HepG2 (cell line): Measurements from ENCODE around the gene DHX32. TPM values are rescaled to one million over a fixed set of nuclear protein-coding genes. Genes with fewer than 3 reads are reported as not detected.
A peak's percentile ranks its signal among the peaks of the same experiment; 100 is the strongest.

ENCODE experiments used
- ATAC-seq: fragments of 200-7000 bp; cut with Tn5 transposase; 3 replicates; pipeline ENCODE4 v1.9.1; 2020; ENCODE audit warnings: mild to moderate bottlenecking, moderate library complexity
- BruUV-seq: library from RNA; stranded (reverse); fragments of 400-500 nt; replicated peaks from 2 replicates; lab custom pipeline; 2021; lab: Mats Ljungman, UMichigan
- CTCF ChIA-PET: fragments of 300-600 bp; formaldehyde crosslinking; extraction: SDS; loops from one replicate; lab custom pipeline; 2021; ENCODE audit warnings: low total read pairs, inconsistent platforms, low intra/inter-chr PET ratio; lab: Yijun Ruan, JAX
- POLR2A ChIA-PET: fragments of 350-600 bp; sonication (Branson Sonifier 250); formaldehyde crosslinking; loops from one replicate; lab custom pipeline; 2020; ENCODE audit warnings: antibody characterized with exemption, inconsistent platforms; lab: Yijun Ruan, JAX
- DNase-seq: peaks from one replicate; pipeline ENCODE4 v3.0.0-alpha.2; 2015; ENCODE audit warnings: low spot score
- FAIRE-seq: peaks from 3 replicates; lab custom pipeline; 2011; peaks lifted over from hg19 to GRCh38; lab: Jason Lieb, UNC
- H2AFZ ChIP-seq: one replicate; pipeline ENCODE4 v1.6.1; 2011; ENCODE audit warnings: low read length, inconsistent platforms
- H3K27ac ChIP-seq: fragments of 300-600 bp; 3 replicates; pipeline ENCODE4 v1.8.0; 2011; ENCODE audit warnings: mixed run types, mild to moderate bottlenecking, mixed read lengths, low read length, inconsistent platforms; ENCODE audit not compliant: insufficient read depth; ENCODE audit errors: extremely low read length
- H3K27me3 ChIP-seq, 2 experiments: fragments of 200-600 bp in 1 of 2; 2 replicates in 1 of 2; 3 replicates in 1 of 2; pipeline versions ENCODE4 v1.6.0 to v1.8.0; 2011; ENCODE audit warnings: low read length in 2 of 2, mild to moderate bottlenecking in 2 of 2, moderate library complexity in 2 of 2, inconsistent platforms in 1 of 2; ENCODE audit not compliant: insufficient read depth in 2 of 2, control insufficient read depth in 1 of 2
- H3K36me3 ChIP-seq, 2 experiments: fragments of 200-600 bp in 1 of 2; replicated peaks in 1 of 2; 2 replicates in 1 of 2; 3 replicates in 1 of 2; pipeline versions ENCODE4 v1.5.1 to v1.8.0; 2011; ENCODE audit warnings: low read length in 2 of 2, inconsistent platforms in 1 of 2; ENCODE audit not compliant: insufficient read depth in 2 of 2, control insufficient read depth in 1 of 2
- H3K4me1 ChIP-seq: 2 replicates; pipeline ENCODE4 v1.5.1; 2012; ENCODE audit warnings: low read length, inconsistent platforms; ENCODE audit not compliant: insufficient read depth
- H3K4me2 ChIP-seq: 2 replicates; pipeline ENCODE4 v1.6.0; 2011; ENCODE audit warnings: low read depth, low read length, inconsistent platforms
- H3K4me3 ChIP-seq, 3 experiments: fragments of 200-600 bp in 1 of 3; sonication (generic), shearing (Covaris generic) in 1 of 3; replicated peaks in 1 of 3; 2 replicates each; pipeline ENCODE4 v1.5.1; 2011 to 2016; ENCODE audit warnings: low read length in 3 of 3, inconsistent platforms in 2 of 3, low read depth in 2 of 3, mild to moderate bottlenecking in 2 of 3, control low read depth in 1 of 3, mixed read lengths in 1 of 3; ENCODE audit not compliant: insufficient read depth in 1 of 3
- H3K79me2 ChIP-seq: one replicate; pipeline ENCODE4 v1.6.1; 2011; ENCODE audit warnings: low read length, inconsistent platforms; ENCODE audit not compliant: insufficient read depth
- H3K9ac ChIP-seq: 2 replicates; pipeline ENCODE4 v1.6.0; 2011; ENCODE audit warnings: mild to moderate bottlenecking, low read depth, low read length, inconsistent platforms; ENCODE audit not compliant: insufficient read depth
- H3K9me3 ChIP-seq: 2 replicates; pipeline ENCODE4 v1.5.1; 2012; ENCODE audit warnings: mild to moderate bottlenecking, low read length
- H4K20me1 ChIP-seq: 2 replicates; pipeline ENCODE4 v1.6.0; 2011; ENCODE audit warnings: inconsistent platforms, mild to moderate bottlenecking, low read length, moderate library complexity; ENCODE audit not compliant: insufficient read depth
- FOSL1 ChIP-seq: sonication (generic); formaldehyde crosslinking; IDR thresholded peaks from 2 replicates; pipeline ENCODE4 v1.9.0; 2021; ENCODE audit warnings: missing genetic modification reagents, borderline replicate concordance
- GATAD2A ChIP-seq: IDR thresholded peaks from 2 replicates; pipeline ENCODE4 v1.6.1; 2016
- JUN ChIP-seq: sonication (generic); formaldehyde crosslinking; IDR thresholded peaks from 2 replicates; pipeline ENCODE4 v1.4.0; 2020; ENCODE audit warnings: mild to moderate bottlenecking, missing genetic modification reagents
- JUND ChIP-seq: sonication (generic); formaldehyde crosslinking; IDR thresholded peaks from 2 replicates; pipeline ENCODE4 v1.8.0; 2022; ENCODE audit warnings: mild to moderate bottlenecking, missing genetic modification reagents
- KAT8 ChIP-seq: IDR thresholded peaks from 2 replicates; pipeline ENCODE4 v1.6.1; 2016; ENCODE audit warnings: missing genetic modification reagents, missing compliant biosample characterization
- RXRB ChIP-seq: IDR thresholded peaks from 2 replicates; pipeline ENCODE4 v1.6.1; 2016; ENCODE audit warnings: borderline replicate concordance, missing genetic modification reagents, missing compliant biosample characterization
- SAP130 ChIP-seq: IDR thresholded peaks from 2 replicates; pipeline ENCODE4 v1.6.1; 2016; ENCODE audit warnings: low read depth
- SOX5 ChIP-seq: IDR thresholded peaks from 2 replicates; pipeline ENCODE4 v1.6.1; 2016; ENCODE audit warnings: borderline replicate concordance
- TBX2 ChIP-seq: sonication (generic); formaldehyde crosslinking; IDR thresholded peaks from 2 replicates; pipeline ENCODE4 v1.5.0; 2020; ENCODE audit warnings: missing genetic modification reagents, mild to moderate bottlenecking, borderline replicate concordance
- TEAD3 ChIP-seq: optimal IDR thresholded peaks from 2 replicates; pipeline ENCODE3; 2016; ENCODE audit warnings: borderline replicate concordance
- ZFP41 ChIP-seq: sonication (generic); formaldehyde crosslinking; IDR thresholded peaks from 2 replicates; pipeline ENCODE4 v1.4.0; 2020; ENCODE audit warnings: mild to moderate bottlenecking, missing genetic modification reagents, borderline replicate concordance
- ZNF569 ChIP-seq: sonication (generic); formaldehyde crosslinking; IDR thresholded peaks from 2 replicates; pipeline ENCODE4 v1.5.0; 2020; ENCODE audit warnings: mild to moderate bottlenecking, missing genetic modification reagents, moderate library complexity, borderline replicate concordance
- WGBS: methylation state at CpG from one replicate; pipeline ENCODE4 v1.1.6; 2017; ENCODE audit warnings: low lambda C conversion rate; 5-methylcytosine and 5-hydroxymethylcytosine counted together
- in situ Hi-C: cut with HindIII; loops from 2 replicates; pipeline ENCODE4 v1.10.0; 2017; ENCODE audit warnings: low pct_unique_long_range_greater_than_20kb; ENCODE audit not compliant: extremely low pct_ligation_motif_present
- intact Hi-C: fragments of 100-400 bp; cut with micrococcal nuclease; formaldehyde crosslinking; loops from one replicate; pipeline ENCODE4 v1.10.0; 2022; ENCODE audit not compliant: unreplicated experiment
- polyA plus RNA-seq, 8 experiments: library from polyadenylated mRNA; depleted of rRNA in 3 of 8; stranded (reverse) in 7 of 8; unstranded in 1 of 8; fragments of >200 nt; fragmentation: Illumina TruSeq in 4 of 8; extraction: Trizol in 4 of 8; gene quantifications; 2 replicates each; pipeline versions ENCODE4 v1.2.1 to v1.2.3, GENCODE V29; 2011 to 2016; ENCODE audit warnings: low read depth in 4 of 8, missing spikeins in 1 of 8, mixed read lengths in 1 of 8; ENCODE audit not compliant: insufficient read depth in 1 of 8
- total RNA-seq, 5 experiments: library from RNA; depleted of rRNA; stranded (reverse); fragments of >200 nt; fragmentation: Illumina TruSeq; extraction: Trizol; gene quantifications; 2 replicates each; pipeline ENCODE4 v1.2.3, GENCODE V29; 2016; ENCODE audit warnings: low read depth in 1 of 5
- TF ChIP-seq, protein P1 (sequence below): IDR thresholded peaks from 2 replicates; pipeline ENCODE4 v1.6.1; 2016; ENCODE audit warnings: low read depth
- TF ChIP-seq, protein P2 (sequence below): sonication (generic); formaldehyde crosslinking; IDR thresholded peaks from 2 replicates; pipeline ENCODE4 v1.4.0; 2020; ENCODE audit warnings: missing genetic modification reagents, mild to moderate bottlenecking, borderline replicate concordance
- TF ChIP-seq, protein P3 (sequence below): sonication (generic); formaldehyde crosslinking; IDR thresholded peaks from 2 replicates; pipeline ENCODE4 v1.4.0; 2020; ENCODE audit warnings: missing genetic modification reagents, borderline replicate concordance

Gene DHX32
- total and polyA plus RNA-seq, 2 of the 13 experiments (the other 11 are each of a cell fraction or from before 2014, with no cell fraction given), result 15.5 to 16.5 TPM

DNA sequence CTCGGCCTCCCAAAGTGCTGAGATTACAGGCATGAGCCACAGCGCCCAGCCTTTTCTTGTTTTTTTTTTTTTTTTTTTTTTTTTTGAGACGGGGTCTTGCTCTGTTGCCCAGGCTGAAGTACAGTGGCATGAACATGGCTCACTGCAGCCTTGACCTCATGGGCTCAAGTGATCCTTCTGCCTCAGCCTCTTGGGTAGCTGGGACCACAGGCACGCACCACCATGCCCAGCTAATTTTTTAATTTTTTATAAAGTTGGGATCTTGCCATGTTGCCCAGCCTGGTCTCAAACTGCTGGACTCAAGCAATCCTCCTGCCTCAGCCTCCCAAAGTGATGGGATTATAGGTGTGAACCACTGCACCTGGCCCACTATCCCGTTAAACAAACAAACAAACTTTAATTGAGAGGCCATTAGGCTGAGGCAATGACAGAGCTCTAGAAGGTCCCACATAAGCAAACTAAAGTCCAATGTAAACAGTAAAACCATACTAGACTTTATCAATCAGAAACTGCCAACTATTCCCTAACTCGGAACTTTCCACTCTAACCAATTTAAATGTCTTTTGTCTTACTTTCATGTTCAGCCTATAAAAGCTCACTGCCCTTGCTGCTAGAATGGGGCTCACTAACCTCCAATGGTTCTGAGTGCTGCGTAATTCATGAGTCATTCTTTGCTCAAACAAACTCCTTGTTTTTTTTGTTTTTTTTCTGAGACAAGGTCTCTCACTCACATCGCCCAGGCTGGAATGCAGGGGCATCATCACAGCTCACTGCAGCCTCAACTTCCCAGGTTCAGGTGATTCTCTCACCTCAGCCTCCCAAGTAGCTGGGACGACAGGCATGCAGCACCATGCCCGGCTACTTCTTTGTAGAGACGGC is 1.9 kb downstream of the DHX32 start:
- no peak overlapping the region for H3K4me2 ChIP-seq
- peaks cover 9% of the 10 kb centered on the region; the same call in 1 of the 2 replicates for H3K9me3 ChIP-seq
- ChIA-PET CTCF (no interaction called here), POLR2A (no interaction called here)
- peak; percentile 49 for FAIRE-seq
- no peaks in the 10 kb centered on the region for H3K27me3 ChIP-seq
- intact Hi-C loops, result no loop called here
- BruUV-seq, result no TSS peak
- no peaks in the 10 kb centered on the region for H3K79me2 ChIP-seq
- H3K36me3 ChIP-seq, result peaks cover 0 to 8% of the 10 kb centered on the region in 2 experiments; a peak in 1 of 5 replicates
- peak; percentile 87 for DNase-seq
- H2AFZ ChIP-seq, result no peak overlapping the region
- no peaks in the 10 kb centered on the region for H4K20me1 ChIP-seq
- in situ Hi-C loops, result no loop called here
- H3K9ac ChIP-seq, result no peak overlapping the region
- H3K4me1 ChIP-seq, result peaks cover 12% of the 10 kb centered on the region
- H3K27ac ChIP-seq, result peak overlapping the region; percentile 2
- ATAC-seq, result peak; percentile 91
- H3K4me3 ChIP-seq, result no peak overlapping the region
- WGBS, result 74% methylated on average over 11 of the region's 11 CpGs
- TF ChIP-seq, protein P1, sequence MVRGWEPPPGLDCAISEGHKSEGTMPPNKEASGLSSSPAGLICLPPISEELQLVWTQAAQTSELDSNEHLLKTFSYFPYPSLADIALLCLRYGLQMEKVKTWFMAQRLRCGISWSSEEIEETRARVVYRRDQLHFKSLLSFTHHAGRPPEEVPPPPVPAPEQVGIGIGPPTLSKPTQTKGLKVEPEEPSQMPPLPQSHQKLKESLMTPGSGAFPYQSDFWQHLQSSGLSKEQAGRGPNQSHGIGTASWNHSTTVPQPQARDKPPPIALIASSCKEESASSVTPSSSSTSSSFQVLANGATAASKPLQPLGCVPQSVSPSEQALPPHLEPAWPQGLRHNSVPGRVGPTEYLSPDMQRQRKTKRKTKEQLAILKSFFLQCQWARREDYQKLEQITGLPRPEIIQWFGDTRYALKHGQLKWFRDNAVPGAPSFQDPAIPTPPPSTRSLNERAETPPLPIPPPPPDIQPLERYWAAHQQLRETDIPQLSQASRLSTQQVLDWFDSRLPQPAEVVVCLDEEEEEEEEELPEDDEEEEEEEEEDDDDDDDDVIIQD, result peak; percentile 48; the same call in 1 of the 2 replicates
- TF ChIP-seq SAP130 (CRISPR knock-in tag) (peak; percentile 30; the same call in 1 of the 2 replicates), JUN (CRISPR knock-in tag) (peak; percentile 40; the same call in 1 of the 2 replicates), TEAD3 (peak; percentile 86), ZNF569 (no peak), FOSL1 (peak; percentile 82; the same call in 1 of the 2 replicates), ZFP41 (CRISPR knock-in tag) (no peak), GATAD2A (CRISPR knock-in tag) (0 out of 2 replicates have a peak, but pooled peaks have one; percentile 28), JUND (CRISPR knock-in tag) (0 out of 2 replicates have a peak, but pooled peaks have one; percentile 45), TBX2 (CRISPR knock-in tag) (0 out of 2 replicates have a peak, but pooled peaks have one; percentile 20), RXRB (peak; percentile 31; the same call in 1 of the 2 replicates), SOX5 (CRISPR knock-in tag) (peak; percentile 34; the same call in 1 of the 2 replicates), KAT8 (CRISPR knock-in tag) (0 out of 2 replicates have a peak, but pooled peaks have one; percentile 35)
- TF ChIP-seq, protein P2, sequence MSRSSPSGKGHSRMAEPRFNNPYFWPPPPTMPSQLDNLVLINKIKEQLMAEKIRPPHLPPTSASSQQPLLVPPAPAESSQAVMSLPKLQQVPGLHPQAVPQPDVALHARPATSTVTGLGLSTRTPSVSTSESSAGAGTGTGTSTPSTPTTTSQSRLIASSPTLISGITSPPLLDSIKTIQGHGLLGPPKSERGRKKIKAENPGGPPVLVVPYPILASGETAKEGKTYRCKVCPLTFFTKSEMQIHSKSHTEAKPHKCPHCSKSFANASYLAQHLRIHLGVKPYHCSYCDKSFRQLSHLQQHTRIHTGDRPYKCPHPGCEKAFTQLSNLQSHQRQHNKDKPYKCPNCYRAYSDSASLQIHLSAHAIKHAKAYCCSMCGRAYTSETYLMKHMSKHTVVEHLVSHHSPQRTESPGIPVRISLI (CRISPR knock-in tag), result peak; percentile 65; the same call in 1 of the 2 replicates
- TF ChIP-seq, protein P3, sequence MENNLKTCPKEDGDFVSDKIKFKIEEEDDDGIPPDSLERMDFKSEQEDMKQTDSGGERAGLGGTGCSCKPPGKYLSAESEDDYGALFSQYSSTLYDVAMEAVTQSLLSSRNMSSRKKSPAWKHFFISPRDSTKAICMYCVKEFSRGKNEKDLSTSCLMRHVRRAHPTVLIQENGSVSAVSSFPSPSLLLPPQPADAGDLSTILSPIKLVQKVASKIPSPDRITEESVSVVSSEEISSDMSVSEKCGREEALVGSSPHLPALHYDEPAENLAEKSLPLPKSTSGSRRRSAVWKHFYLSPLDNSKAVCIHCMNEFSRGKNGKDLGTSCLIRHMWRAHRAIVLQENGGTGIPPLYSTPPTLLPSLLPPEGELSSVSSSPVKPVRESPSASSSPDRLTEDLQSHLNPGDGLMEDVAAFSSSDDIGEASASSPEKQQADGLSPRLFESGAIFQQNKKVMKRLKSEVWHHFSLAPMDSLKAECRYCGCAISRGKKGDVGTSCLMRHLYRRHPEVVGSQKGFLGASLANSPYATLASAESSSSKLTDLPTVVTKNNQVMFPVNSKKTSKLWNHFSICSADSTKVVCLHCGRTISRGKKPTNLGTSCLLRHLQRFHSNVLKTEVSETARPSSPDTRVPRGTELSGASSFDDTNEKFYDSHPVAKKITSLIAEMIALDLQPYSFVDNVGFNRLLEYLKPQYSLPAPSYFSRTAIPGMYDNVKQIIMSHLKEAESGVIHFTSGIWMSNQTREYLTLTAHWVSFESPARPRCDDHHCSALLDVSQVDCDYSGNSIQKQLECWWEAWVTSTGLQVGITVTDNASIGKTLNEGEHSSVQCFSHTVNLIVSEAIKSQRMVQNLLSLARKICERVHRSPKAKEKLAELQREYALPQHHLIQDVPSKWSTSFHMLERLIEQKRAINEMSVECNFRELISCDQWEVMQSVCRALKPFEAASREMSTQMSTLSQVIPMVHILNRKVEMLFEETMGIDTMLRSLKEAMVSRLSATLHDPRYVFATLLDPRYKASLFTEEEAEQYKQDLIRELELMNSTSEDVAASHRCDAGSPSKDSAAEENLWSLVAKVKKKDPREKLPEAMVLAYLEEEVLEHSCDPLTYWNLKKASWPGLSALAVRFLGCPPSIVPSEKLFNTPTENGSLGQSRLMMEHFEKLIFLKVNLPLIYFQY (CRISPR knock-in tag), result no peak
